ENCODE results near the gene ANKRD33B. TPM values are rescaled to one million over a fixed set of nuclear protein-coding genes. Genes with fewer than 3 reads are reported as not detected.
A peak's percentile ranks its signal among the peaks of the same experiment; 100 is the strongest.

Gene ANKRD33B
- total RNA-seq, 1 donor from 2014 or later = 2.2 TPM

DNA sequence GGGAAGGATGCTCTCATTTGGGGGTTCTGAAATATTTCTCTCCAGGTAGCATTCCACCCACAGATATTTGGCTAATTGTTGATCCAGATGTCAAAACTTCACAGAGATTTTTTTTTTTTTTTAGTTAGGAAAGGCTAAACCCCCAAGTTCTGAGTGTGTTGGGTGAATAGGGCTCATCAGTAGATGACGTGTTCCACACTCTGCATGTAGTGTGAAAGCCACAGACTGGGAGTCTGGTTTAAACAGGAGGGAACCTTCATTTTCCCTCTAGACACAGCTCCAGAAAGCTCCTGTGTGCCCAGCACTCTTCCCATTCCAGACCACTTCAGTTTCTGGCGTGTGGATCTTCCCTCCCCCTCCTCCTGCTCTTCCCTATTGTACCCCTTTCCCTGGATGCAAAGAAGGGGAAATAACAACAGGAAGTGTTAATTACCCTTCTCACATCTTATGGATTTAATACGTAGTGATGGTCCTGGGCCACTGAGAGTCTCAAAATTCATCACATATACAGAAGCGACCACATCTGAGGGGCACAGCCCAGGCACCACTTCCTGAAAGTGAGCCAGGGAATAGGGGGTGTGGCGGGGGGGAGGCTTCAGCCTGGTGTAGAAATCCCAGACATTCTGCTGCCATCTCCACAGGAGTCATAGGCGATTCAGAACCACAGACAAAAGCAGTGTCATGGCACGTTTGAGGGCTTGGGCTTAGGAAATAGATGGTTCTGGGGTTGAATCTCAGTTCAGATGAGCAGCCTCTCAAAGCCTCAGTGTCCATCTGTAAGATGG, 132.1 kb downstream of the ANKRD33B start:
- Histone ChIP-seq H3K9ac (no peak overlapping the region), H2AFZ (replicated peaks) (no peak overlapping the region), H3K4me1 (no peaks in the 10 kb centered on the region), H3K79me2 (ENCODE audit: low read depth) (no peaks in the 10 kb centered on the region), H3K27ac (no peak overlapping the region), H3K4me3 (no peak overlapping the region), H3K9me3 (ENCODE audit: low read depth) (no peaks in the 10 kb centered on the region), H3K4me2 (no peak overlapping the region), H3F3A (ENCODE audit: low read depth) (no peaks in the 10 kb centered on the region), H4K20me1 (ENCODE audit: low read depth) (peaks cover 31% of the 10 kb centered on the region), H3K27me3 (no peaks in the 10 kb centered on the region), H3K36me3 (no peaks in the 10 kb centered on the region)
- peaks cover 22% of the 10 kb centered on the region for H3K4me1 Mint-ChIP-seq
- DNase-seq (ENCODE audit: low spot score) = no peak
- TF ChIP-seq EZH2 (IDR thresholded peaks at IDR 0.05) (no peak), EZH2phosphoT487 (IDR thresholded peaks at IDR 0.05) (no peak)
- TF ChIP-seq, protein P1, sequence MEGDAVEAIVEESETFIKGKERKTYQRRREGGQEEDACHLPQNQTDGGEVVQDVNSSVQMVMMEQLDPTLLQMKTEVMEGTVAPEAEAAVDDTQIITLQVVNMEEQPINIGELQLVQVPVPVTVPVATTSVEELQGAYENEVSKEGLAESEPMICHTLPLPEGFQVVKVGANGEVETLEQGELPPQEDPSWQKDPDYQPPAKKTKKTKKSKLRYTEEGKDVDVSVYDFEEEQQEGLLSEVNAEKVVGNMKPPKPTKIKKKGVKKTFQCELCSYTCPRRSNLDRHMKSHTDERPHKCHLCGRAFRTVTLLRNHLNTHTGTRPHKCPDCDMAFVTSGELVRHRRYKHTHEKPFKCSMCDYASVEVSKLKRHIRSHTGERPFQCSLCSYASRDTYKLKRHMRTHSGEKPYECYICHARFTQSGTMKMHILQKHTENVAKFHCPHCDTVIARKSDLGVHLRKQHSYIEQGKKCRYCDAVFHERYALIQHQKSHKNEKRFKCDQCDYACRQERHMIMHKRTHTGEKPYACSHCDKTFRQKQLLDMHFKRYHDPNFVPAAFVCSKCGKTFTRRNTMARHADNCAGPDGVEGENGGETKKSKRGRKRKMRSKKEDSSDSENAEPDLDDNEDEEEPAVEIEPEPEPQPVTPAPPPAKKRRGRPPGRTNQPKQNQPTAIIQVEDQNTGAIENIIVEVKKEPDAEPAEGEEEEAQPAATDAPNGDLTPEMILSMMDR (IDR thresholded peaks at IDR 0.05) = no peak
- H3K36me3 Mint-ChIP-seq = peaks cover 4% of the 10 kb centered on the region
- H3K27ac Mint-ChIP-seq = peak overlapping the region; percentile 67
- H3K4me3 Mint-ChIP-seq = no peak overlapping the region
- H3K27me3 Mint-ChIP-seq (ENCODE audit: insufficient read depth, low read depth) = peaks cover 4% of the 10 kb centered on the region
- no peaks in the 10 kb centered on the region for H3K9me3 Mint-ChIP-seq

DNA sequence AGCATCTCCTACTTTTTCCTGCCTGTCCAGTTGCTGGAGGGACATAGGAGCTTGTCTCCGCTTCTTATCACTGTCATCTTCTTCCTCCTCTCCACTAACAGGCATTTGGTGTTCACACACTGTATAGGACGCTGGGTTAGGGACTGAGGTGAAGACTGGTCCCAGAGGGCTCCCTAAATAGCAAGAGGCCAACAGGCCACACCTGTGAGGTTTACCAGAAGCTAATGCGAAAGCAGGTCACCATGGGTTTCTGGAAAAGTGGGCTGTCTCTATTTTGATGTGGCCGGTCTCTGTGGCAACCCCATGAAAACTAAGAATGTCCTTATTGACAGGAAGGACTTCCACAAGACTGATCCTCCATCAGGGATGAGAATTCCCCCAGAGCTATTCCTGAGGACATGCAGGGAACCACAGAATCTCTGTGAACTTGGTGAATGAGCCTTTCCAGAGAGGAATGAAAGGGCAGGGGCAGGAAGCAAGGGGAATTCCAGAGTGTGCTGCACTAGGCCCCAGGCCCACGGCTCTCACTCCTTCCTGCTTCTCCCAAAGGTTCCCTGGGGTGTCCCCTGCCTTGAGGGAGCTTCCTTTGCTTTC, 135.5 kb downstream of the ANKRD33B start:
- Histone ChIP-seq H3F3A (ENCODE audit: low read depth) (no peaks in the 10 kb centered on the region), H3K27me3 (no peaks in the 10 kb centered on the region), H3K27ac (no peak overlapping the region), H3K9ac (no peak overlapping the region), H3K36me3 (no peaks in the 10 kb centered on the region), H3K4me2 (no peak overlapping the region), H3K79me2 (ENCODE audit: low read depth) (no peaks in the 10 kb centered on the region), H3K9me3 (ENCODE audit: low read depth) (no peaks in the 10 kb centered on the region), H4K20me1 (ENCODE audit: low read depth) (peaks cover 41% of the 10 kb centered on the region), H2AFZ (replicated peaks) (no peak overlapping the region), H3K4me1 (no peaks in the 10 kb centered on the region), H3K4me3 (no peak overlapping the region)
- TF ChIP-seq, protein P1 (IDR thresholded peaks at IDR 0.05) = no peak
- TF ChIP-seq EZH2 (IDR thresholded peaks at IDR 0.05) = no peak
- TF ChIP-seq EZH2phosphoT487 (IDR thresholded peaks at IDR 0.05) = no peak
- Mint-ChIP-seq H3K9me3 (no peaks in the 10 kb centered on the region), H3K36me3 (peaks cover 5% of the 10 kb centered on the region), H3K27me3 (ENCODE audit: insufficient read depth, low read depth) (no peaks in the 10 kb centered on the region), H3K27ac (no peak overlapping the region), H3K4me3 (no peak overlapping the region), H3K4me1 (peaks cover 19% of the 10 kb centered on the region)
- no peak for DNase-seq (ENCODE audit: low spot score)

DNA sequence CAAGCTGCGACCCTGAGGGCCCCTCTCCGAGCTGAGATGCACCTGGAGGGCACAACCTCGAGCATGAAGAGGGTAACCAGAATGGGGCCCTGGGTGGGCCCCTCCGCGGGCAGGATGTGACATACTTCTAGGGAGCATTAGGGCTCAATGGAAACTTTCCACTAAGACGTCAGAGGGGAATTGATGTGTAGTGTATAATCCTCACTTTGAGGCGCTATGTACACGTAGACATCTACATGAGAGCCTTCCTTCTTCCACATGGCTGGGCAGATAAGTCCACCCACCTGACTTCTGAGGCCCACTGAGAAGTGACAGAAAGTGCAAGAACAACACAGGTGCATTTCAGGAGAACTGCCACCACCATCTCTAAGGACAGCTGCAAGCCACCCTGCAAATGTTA, 136.1 kb downstream of the ANKRD33B start:
- peaks cover 18% of the 10 kb centered on the region for H3K4me1 Mint-ChIP-seq
- H3K27ac ChIP-seq = no peak overlapping the region
- no peak overlapping the region for H3K4me3 Mint-ChIP-seq
- no peak overlapping the region for H3K4me2 ChIP-seq
- no peak for TF ChIP-seq EZH2 (IDR thresholded peaks at IDR 0.05)
- no peak for TF ChIP-seq EZH2phosphoT487 (IDR thresholded peaks at IDR 0.05)
- TF ChIP-seq, protein P1 (IDR thresholded peaks at IDR 0.05) = no peak
- H3K9ac ChIP-seq = no peak overlapping the region
- no peak for DNase-seq (ENCODE audit: low spot score)
- no peak overlapping the region for H2AFZ ChIP-seq (replicated peaks)
- no peaks in the 10 kb centered on the region for H3K36me3 ChIP-seq
- H3K4me3 ChIP-seq = no peak overlapping the region
- H3K9me3 ChIP-seq (ENCODE audit: low read depth) = no peaks in the 10 kb centered on the region
- no peaks in the 10 kb centered on the region for H3F3A ChIP-seq (ENCODE audit: low read depth)
- H3K9me3 Mint-ChIP-seq = no peaks in the 10 kb centered on the region
- peaks cover 5% of the 10 kb centered on the region for H3K36me3 Mint-ChIP-seq
- no peaks in the 10 kb centered on the region for H3K4me1 ChIP-seq
- H3K27ac Mint-ChIP-seq = peak overlapping the region; percentile 33
- H4K20me1 ChIP-seq (ENCODE audit: low read depth) = peaks cover 37% of the 10 kb centered on the region
- no peaks in the 10 kb centered on the region for H3K27me3 Mint-ChIP-seq (ENCODE audit: insufficient read depth, low read depth)
- no peaks in the 10 kb centered on the region for H3K79me2 ChIP-seq (ENCODE audit: low read depth)
- H3K27me3 ChIP-seq = no peaks in the 10 kb centered on the region

Data from neural progenitor cell (in vitro differentiated cells).